ENCODE data around the gene GPR4. TPM values are rescaled to one million over a fixed set of nuclear protein-coding genes. Genes with fewer than 3 reads are reported as not detected.

GPR4 gene
- polyA plus RNA-seq, 1 donor (not counting 4 experiments of a cell fraction or from before 2014, with no cell fraction given) = not detected

- H4K20me1 ChIP-seq (ENCODE audit: control insufficient read depth, extremely low read depth, insufficient read depth, low read length) = no peaks in the 10 kb centered on the region
- H3K9me1 ChIP-seq (ENCODE audit: control insufficient read depth, extremely low read depth, insufficient read depth, low read length) = no peaks in the 10 kb centered on the region
- no peak overlapping the region for H2AFZ ChIP-seq (ENCODE audit: control insufficient read depth, low read length)
- H3K79me2 ChIP-seq (ENCODE audit: control insufficient read depth, insufficient read depth, low read length) = peaks cover 18% of the 10 kb centered on the region
- FAIRE-seq (no peak), DNase-seq (ENCODE audit: low read depth, low spot score) (no peak)
- H3K4me2 ChIP-seq (ENCODE audit: control insufficient read depth, extremely low read depth, insufficient read depth, low read depth, low read length) = no peak overlapping the region
- H3K36me3 ChIP-seq (ENCODE audit: control insufficient read depth in 2 of 2, extremely low read depth in 1 of 2, insufficient read depth in 2 of 2, low read length in 2 of 2) = peaks cover 0 to 5% of the 10 kb centered on the region in 2 experiments
- no peak overlapping the region for H3K27ac ChIP-seq (ENCODE audit: control insufficient read depth, insufficient read depth, low read length)
- no peaks in the 10 kb centered on the region for H3K9me3 ChIP-seq (ENCODE audit: control insufficient read depth, low read depth, low read length)
- dilution Hi-C loops (cut with MboI; ENCODE audit: extremely low pct_ligation_motif_present, low sequenced_read_pairs) = no loop called here
- H3K4me3 ChIP-seq (ENCODE audit: control insufficient read depth in 2 of 3, extremely low read depth in 1 of 3, insufficient read depth in 2 of 3, low read depth in 1 of 3, low read length in 3 of 3) = no peak overlapping the region
- no peaks in the 10 kb centered on the region for H3K27me3 ChIP-seq (ENCODE audit: control insufficient read depth, extremely low read depth, insufficient read depth, low read length)
- H3K4me1 ChIP-seq (ENCODE audit: control insufficient read depth, extremely low read depth, insufficient read depth, low read length) = peaks cover 26% of the 10 kb centered on the region
- H3K9ac ChIP-seq (ENCODE audit: control insufficient read depth, extremely low read depth, insufficient read depth, low read length) = no peak overlapping the region
- TF ChIP-seq EZH2 (IDR thresholded peaks at IDR 0.05; ENCODE audit: low read length) (no peak), CTCF (optimal IDR thresholded peaks at IDR 0.05 in 1 of 3, IDR thresholded peaks at IDR 0.05 in 1 of 3, conservative IDR thresholded peaks at IDR 0.05 in 1 of 3; ENCODE audit: extremely low read depth in 1 of 3, insufficient read depth in 2 of 3, low read length in 3 of 3) (no peak)
These were observed 20.4 kb downstream of the GPR4 start for GRCh38 chr19:45581576-45581975.

- no peak for DNase-seq (ENCODE audit: low read depth, low spot score)
- TF ChIP-seq CTCF (optimal IDR thresholded peaks at IDR 0.05 in 1 of 3, IDR thresholded peaks at IDR 0.05 in 1 of 3, conservative IDR thresholded peaks at IDR 0.05 in 1 of 3; ENCODE audit: extremely low read depth in 1 of 3, insufficient read depth in 2 of 3, low read length in 3 of 3) = peak in 1 of 3 experiments; percentile 11
- no peak for TF ChIP-seq EZH2 (IDR thresholded peaks at IDR 0.05; ENCODE audit: low read length)
- Histone ChIP-seq H3K27me3 (ENCODE audit: control insufficient read depth, extremely low read depth, insufficient read depth, low read length) (no peaks in the 10 kb centered on the region), H3K27ac (ENCODE audit: control insufficient read depth, insufficient read depth, low read length) (peak overlapping the region; percentile 76), H3K36me3 (ENCODE audit: control insufficient read depth in 2 of 2, extremely low read depth in 1 of 2, insufficient read depth in 2 of 2, low read length in 2 of 2) (peaks cover 0 to 5% of the 10 kb centered on the region in 2 experiments), H3K4me2 (ENCODE audit: control insufficient read depth, extremely low read depth, insufficient read depth, low read depth, low read length) (peak overlapping the region; percentile 45), H3K9me3 (ENCODE audit: control insufficient read depth, low read depth, low read length) (no peaks in the 10 kb centered on the region), H3K9me1 (ENCODE audit: control insufficient read depth, extremely low read depth, insufficient read depth, low read length) (no peaks in the 10 kb centered on the region), H3K79me2 (ENCODE audit: control insufficient read depth, insufficient read depth, low read length) (peaks cover 33% of the 10 kb centered on the region), H3K4me1 (ENCODE audit: control insufficient read depth, extremely low read depth, insufficient read depth, low read length) (peaks cover 36% of the 10 kb centered on the region), H3K4me3 (ENCODE audit: control insufficient read depth in 2 of 3, extremely low read depth in 1 of 3, insufficient read depth in 2 of 3, low read depth in 1 of 3, low read length in 3 of 3) (peak overlapping the region in 1 of 3 experiments; percentile 27), H2AFZ (ENCODE audit: control insufficient read depth, low read length) (peak overlapping the region; percentile 6), H3K9ac (ENCODE audit: control insufficient read depth, extremely low read depth, insufficient read depth, low read length) (peak overlapping the region; percentile 44), H4K20me1 (ENCODE audit: control insufficient read depth, extremely low read depth, insufficient read depth, low read length) (no peaks in the 10 kb centered on the region)
- dilution Hi-C loops (cut with MboI; ENCODE audit: extremely low pct_ligation_motif_present, low sequenced_read_pairs) = no loop called here
- no peak for FAIRE-seq
These were observed 23.2 kb downstream of the GPR4 start for GRCh38 chr19:45578861-45579260.
